B cell (primary cell): ENCODE measurements around the gene SAMD4B.

Experiments
- EZH2 ChIP-seq: IDR thresholded peaks from 2 replicates; pipeline ENCODE4 v1.6.1; 2012; ENCODE audit warnings: borderline replicate concordance, low read depth, mild to moderate bottlenecking, moderate library complexity, low read length; ENCODE audit not compliant: insufficient read depth, poor library complexity, severe bottlenecking
- TF ChIP-seq, protein P1 (sequence below): fragments of 200-600 bp; IDR thresholded peaks from one replicate; pipeline ENCODE4 v1.8.0; 2022; ENCODE audit warnings: antibody characterized with exemption, mild to moderate bottlenecking

- TF ChIP-seq, protein P1, sequence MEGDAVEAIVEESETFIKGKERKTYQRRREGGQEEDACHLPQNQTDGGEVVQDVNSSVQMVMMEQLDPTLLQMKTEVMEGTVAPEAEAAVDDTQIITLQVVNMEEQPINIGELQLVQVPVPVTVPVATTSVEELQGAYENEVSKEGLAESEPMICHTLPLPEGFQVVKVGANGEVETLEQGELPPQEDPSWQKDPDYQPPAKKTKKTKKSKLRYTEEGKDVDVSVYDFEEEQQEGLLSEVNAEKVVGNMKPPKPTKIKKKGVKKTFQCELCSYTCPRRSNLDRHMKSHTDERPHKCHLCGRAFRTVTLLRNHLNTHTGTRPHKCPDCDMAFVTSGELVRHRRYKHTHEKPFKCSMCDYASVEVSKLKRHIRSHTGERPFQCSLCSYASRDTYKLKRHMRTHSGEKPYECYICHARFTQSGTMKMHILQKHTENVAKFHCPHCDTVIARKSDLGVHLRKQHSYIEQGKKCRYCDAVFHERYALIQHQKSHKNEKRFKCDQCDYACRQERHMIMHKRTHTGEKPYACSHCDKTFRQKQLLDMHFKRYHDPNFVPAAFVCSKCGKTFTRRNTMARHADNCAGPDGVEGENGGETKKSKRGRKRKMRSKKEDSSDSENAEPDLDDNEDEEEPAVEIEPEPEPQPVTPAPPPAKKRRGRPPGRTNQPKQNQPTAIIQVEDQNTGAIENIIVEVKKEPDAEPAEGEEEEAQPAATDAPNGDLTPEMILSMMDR = no peak
- no peak for TF ChIP-seq EZH2
These were observed 33.7 kb downstream of the SAMD4B start for GRCh38 chr19:39375929-39376328.
